Measurements from ENCODE around the gene IL26. TPM values are rescaled to one million over a fixed set of nuclear protein-coding genes. Genes with fewer than 3 reads are reported as not detected.

Gene IL26
- total and polyA plus RNA-seq, 2 donors (not counting 3 experiments of a cell fraction or from before 2014, with no cell fraction given) = not detected

DNA sequence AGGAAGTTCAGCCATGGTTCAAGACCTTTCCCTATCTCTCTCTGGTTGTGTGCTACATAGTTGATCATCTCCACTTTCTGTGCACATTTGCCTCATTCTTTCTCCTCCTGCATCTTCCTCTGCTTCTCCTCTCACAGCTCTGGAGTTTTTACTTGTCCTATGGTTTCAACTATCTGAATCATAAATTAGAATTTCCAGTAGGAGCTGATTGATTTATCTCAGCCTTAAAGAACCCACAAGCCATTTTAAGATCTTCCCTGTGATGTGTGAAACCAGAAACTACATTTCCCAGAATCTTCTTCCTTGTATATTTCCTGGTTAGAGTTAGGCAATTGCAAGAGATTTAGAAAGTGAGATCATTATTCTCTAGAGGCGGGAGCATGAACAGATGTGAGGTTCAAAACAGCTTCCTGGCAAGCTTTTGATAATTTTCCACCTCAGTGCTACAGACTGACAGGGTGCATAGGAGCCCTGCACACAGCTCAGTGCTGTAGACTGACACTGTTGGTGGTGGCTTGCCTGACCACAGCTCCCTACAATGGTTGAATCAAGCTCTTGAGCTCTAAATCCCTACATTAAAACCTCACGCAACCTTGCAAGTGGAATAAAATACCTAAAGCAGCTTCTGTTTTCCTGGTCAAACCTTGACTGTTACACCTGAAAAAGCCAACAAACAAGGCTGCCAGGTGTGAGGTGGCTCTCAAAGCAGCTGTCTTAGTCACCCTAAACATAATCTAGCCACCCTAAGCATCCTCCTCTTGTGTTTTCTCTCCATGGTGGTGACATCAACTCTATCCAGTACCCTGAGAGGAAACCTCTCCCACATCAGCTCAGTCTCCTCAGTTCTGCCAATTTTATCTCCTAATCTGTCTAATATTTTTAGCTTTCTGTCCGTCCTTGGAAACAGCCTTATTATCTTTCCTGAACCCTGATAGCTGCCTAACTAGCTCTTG, 44.5 kb downstream of the IL26 start:
- Histone ChIP-seq H4K20me1 (replicated peaks; ENCODE audit: control insufficient read depth, extremely low read depth, insufficient read depth, low read length) (no peaks in the 10 kb centered on the region), H3K9ac (replicated peaks; ENCODE audit: extremely low read depth, insufficient read depth, low read length) (no peak overlapping the region), H3K4me1 (ENCODE audit: control insufficient read depth, extremely low read depth, insufficient read depth, low read length) (no peaks in the 10 kb centered on the region), H3K4me2 (ENCODE audit: insufficient read depth, low read length) (no peak overlapping the region), H3K36me3 (ENCODE audit: control insufficient read depth in 2 of 2, extremely low read depth in 1 of 2, insufficient read depth in 2 of 2, low read length in 2 of 2) (no peaks in the 10 kb centered on the region), H3K27me3 (ENCODE audit: control insufficient read depth in 2 of 2, insufficient read depth in 2 of 2, low read length in 2 of 2) (no peaks in the 10 kb centered on the region), H2AFZ (ENCODE audit: low read depth, low read length) (no peak overlapping the region), H3K9me1 (replicated peaks; ENCODE audit: control insufficient read depth, extremely low read depth, insufficient read depth, low read length) (no peaks in the 10 kb centered on the region), H3K4me3 (replicated peaks in 1 of 3; ENCODE audit: insufficient read depth in 1 of 3, low read depth in 1 of 3, low read length in 3 of 3) (no peak overlapping the region), H3K27ac (ENCODE audit: insufficient read depth, low read depth, low read length) (no peak overlapping the region), H3K79me2 (ENCODE audit: control insufficient read depth, insufficient read depth, low read length) (no peaks in the 10 kb centered on the region), H3K9me3 (replicated peaks; ENCODE audit: control insufficient read depth, insufficient read depth, low read length) (no peaks in the 10 kb centered on the region)
- DNase-seq (ENCODE audit: low read depth, low spot score) = no peak
- dilution Hi-C loops (cut with MboI; ENCODE audit: extremely low pct_ligation_motif_present, low sequenced_read_pairs) = no loop called here
- CTCF ChIA-PET = interaction anchor here (0.8 to 1.1 kb wide), 3 partner anchors 11 to 142 kb away, joined by 3 read pairs; no protein-coding TSS in a partner anchor
- TF ChIP-seq, protein P1, sequence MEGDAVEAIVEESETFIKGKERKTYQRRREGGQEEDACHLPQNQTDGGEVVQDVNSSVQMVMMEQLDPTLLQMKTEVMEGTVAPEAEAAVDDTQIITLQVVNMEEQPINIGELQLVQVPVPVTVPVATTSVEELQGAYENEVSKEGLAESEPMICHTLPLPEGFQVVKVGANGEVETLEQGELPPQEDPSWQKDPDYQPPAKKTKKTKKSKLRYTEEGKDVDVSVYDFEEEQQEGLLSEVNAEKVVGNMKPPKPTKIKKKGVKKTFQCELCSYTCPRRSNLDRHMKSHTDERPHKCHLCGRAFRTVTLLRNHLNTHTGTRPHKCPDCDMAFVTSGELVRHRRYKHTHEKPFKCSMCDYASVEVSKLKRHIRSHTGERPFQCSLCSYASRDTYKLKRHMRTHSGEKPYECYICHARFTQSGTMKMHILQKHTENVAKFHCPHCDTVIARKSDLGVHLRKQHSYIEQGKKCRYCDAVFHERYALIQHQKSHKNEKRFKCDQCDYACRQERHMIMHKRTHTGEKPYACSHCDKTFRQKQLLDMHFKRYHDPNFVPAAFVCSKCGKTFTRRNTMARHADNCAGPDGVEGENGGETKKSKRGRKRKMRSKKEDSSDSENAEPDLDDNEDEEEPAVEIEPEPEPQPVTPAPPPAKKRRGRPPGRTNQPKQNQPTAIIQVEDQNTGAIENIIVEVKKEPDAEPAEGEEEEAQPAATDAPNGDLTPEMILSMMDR (IDR thresholded peaks at IDR 0.05; ENCODE audit: extremely low read depth in 1 of 2, insufficient read depth in 1 of 2, low read depth in 1 of 2, low read length in 2 of 2) = no peak
- TF ChIP-seq MYC (IDR thresholded peaks at IDR 0.05; ENCODE audit: low read depth, low read length) = no peak
- TF ChIP-seq, protein P2, sequence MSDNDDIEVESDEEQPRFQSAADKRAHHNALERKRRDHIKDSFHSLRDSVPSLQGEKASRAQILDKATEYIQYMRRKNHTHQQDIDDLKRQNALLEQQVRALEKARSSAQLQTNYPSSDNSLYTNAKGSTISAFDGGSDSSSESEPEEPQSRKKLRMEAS (IDR thresholded peaks at IDR 0.05; ENCODE audit: insufficient read depth, insufficient read length) = no peak
- TF ChIP-seq POLR2A (IDR thresholded peaks at IDR 0.05; ENCODE audit: low read depth, low read length) = no peak
- TF ChIP-seq GATA2 (IDR thresholded peaks at IDR 0.05; ENCODE audit: insufficient read depth, insufficient read length, low read depth, low read length) = no peak
- TF ChIP-seq EZH2 (IDR thresholded peaks at IDR 0.05; ENCODE audit: borderline replicate concordance, low read depth, low read length, severe bottlenecking) = no peak
- TF ChIP-seq POLR2AphosphoS5 (IDR thresholded peaks at IDR 0.05; ENCODE audit: insufficient read depth, low read depth, low read length) = no peak
- TF ChIP-seq FOS (IDR thresholded peaks at IDR 0.05; ENCODE audit: borderline replicate concordance, insufficient read depth, low read length) = no peak
- no peak for TF ChIP-seq JUN (IDR thresholded peaks at IDR 0.05; ENCODE audit: borderline replicate concordance, insufficient read depth, insufficient read length, low read depth)
- intact Hi-C loops (cut with micrococcal nuclease) = no loop called here
- no peak for FAIRE-seq
- POLR2A ChIA-PET = no interaction called here
- BruUV-seq (replicated peaks) = no TSS peak
